ENCODE results near the gene PRRG2. TPM values are rescaled to one million over a fixed set of nuclear protein-coding genes. Genes with fewer than 3 reads are reported as not detected.
A peak's percentile ranks its signal among the peaks of the same experiment; 100 is the strongest.

Gene PRRG2
- total and polyA plus RNA-seq, 12 donors: 0.34 to 2.4 (median 0.72) TPM

- Histone ChIP-seq H3K9me3 (no peaks in the 10 kb centered on the region), H3K4me3 (no peak overlapping the region), H3K36me3 (peaks cover 0 to 27% (median 0%) of the 10 kb centered on the region in 9 donors), H3K27ac (no peak overlapping the region), H3K27me3 (no peaks in the 10 kb centered on the region), H3K4me1 (peaks cover 0 to 37% (median 0%) of the 10 kb centered on the region in 9 donors)
- no peak for TF ChIP-seq CTCF (IDR thresholded peaks at IDR 0.05)
- DNase-seq: no peak
- WGBS, 2 donors: 78 to 82% methylated on average over 13 of the region's 13 CpGs
- ATAC-seq: no peak
- intact Hi-C loops (cut with DNase I): loop anchor here in 3 of 10 donors (5.0 to 10.0 kb wide), 3 partner anchors 42 to 157 kb away; no protein-coding TSS in a partner anchor
Measured at GRCh38 chr19:49549045-49549444, 32.1 kb upstream of the PRRG2 start.

GRCh38 chr19:49551531-49551930 is 29.6 kb upstream of the PRRG2 start:
- DNase-seq (no peak), ATAC-seq (no peak)
- Histone ChIP-seq H3K4me3 (no peak overlapping the region), H3K27me3 (no peaks in the 10 kb centered on the region), H3K4me1 (peaks cover 0 to 53% (median 3%) of the 10 kb centered on the region in 9 donors), H3K36me3 (peaks cover 0 to 49% (median 12%) of the 10 kb centered on the region in 9 donors), H3K9me3 (no peaks in the 10 kb centered on the region), H3K27ac (peak overlapping the region in 1 of 10 donors; percentile 76)
- no peak for TF ChIP-seq CTCF (IDR thresholded peaks at IDR 0.05)
- intact Hi-C loops (cut with DNase I): no loop called here
- 93% methylated on average over 7 of the region's 7 CpGs for WGBS, 2 donors

- no peaks in the 10 kb centered on the region for H3K27me3 ChIP-seq
- no peak for DNase-seq
- no peaks in the 10 kb centered on the region for H3K9me3 ChIP-seq
- H3K4me3 ChIP-seq: no peak overlapping the region
- WGBS, 2 donors: 87 to 90% methylated on average over 11 of the region's 11 CpGs
- H3K27ac ChIP-seq: peak overlapping the region in 2 of 10 donors; percentile 24 to 76
- intact Hi-C loops (cut with DNase I): no loop called here
- TF ChIP-seq CTCF (IDR thresholded peaks at IDR 0.05): no peak
- H3K36me3 ChIP-seq: peaks cover 0 to 61% (median 24%) of the 10 kb centered on the region in 9 donors
- ATAC-seq: no peak
- H3K4me1 ChIP-seq: peaks cover 0 to 46% (median 3%) of the 10 kb centered on the region in 9 donors
Measured at GRCh38 chr19:49552749-49553148, 28.4 kb upstream of the PRRG2 start.

GRCh38 chr19:49553451-49554271 is 27.5 kb upstream of the PRRG2 start:
- 72 to 80% methylated on average over 10 of the region's 10 CpGs for WGBS, 2 donors
- H3K27me3 ChIP-seq: no peaks in the 10 kb centered on the region
- no peak for TF ChIP-seq CTCF (IDR thresholded peaks at IDR 0.05)
- intact Hi-C loops (cut with DNase I): no loop called here
- DNase-seq (no peak), ATAC-seq (peak in 1 of 8 donors; percentile 8)
- H3K4me3 ChIP-seq: no peak overlapping the region
- peaks cover 0 to 46% (median 3%) of the 10 kb centered on the region in 9 donors for H3K4me1 ChIP-seq
- H3K27ac ChIP-seq: peak overlapping the region in 4 of 10 donors; percentile 34 to 76 (median 50)
- peaks cover 0 to 70% (median 32%) of the 10 kb centered on the region in 9 donors for H3K36me3 ChIP-seq
- no peaks in the 10 kb centered on the region for H3K9me3 ChIP-seq

All from heart right ventricle (tissue), 16 donors.